MV-4-11 (cell line): Measurements from ENCODE around the gene RAC3.

Experiments used
- DNase-seq: peaks from one replicate; lab custom pipeline; 2025; lab: John Stamatoyannopoulos, UW

RAC3 gene

GRCh38 chr17:82055965-82056728, 24.7 kb downstream of the RAC3 start:
- DNase-seq = no peak

GRCh38 chr17:82056729-82057621, 25.5 kb downstream of the RAC3 start:
- no peak for DNase-seq

- no peak for DNase-seq
Measured at GRCh38 chr17:82058230-82058854, 26.9 kb downstream of the RAC3 start.

- no peak for DNase-seq
Measured at GRCh38 chr17:82058855-82059249, 27.4 kb downstream of the RAC3 start.

- no peak for DNase-seq
Measured at GRCh38 chr17:82059272-82060000, 28.0 kb downstream of the RAC3 start.

- no peak for DNase-seq
Measured at GRCh38 chr17:82060001-82060380, 28.5 kb downstream of the RAC3 start.

GRCh38 chr17:82060614-82061013, 29.1 kb downstream of the RAC3 start:
- DNase-seq = no peak

GRCh38 chr17:82061047-82061925, 29.8 kb downstream of the RAC3 start:
- DNase-seq = no peak

- no peak for DNase-seq
Measured at GRCh38 chr17:82062076-82062983, 30.9 kb downstream of the RAC3 start.

- no peak for DNase-seq
Measured at GRCh38 chr17:82062984-82063368, 31.5 kb downstream of the RAC3 start.

- no peak for DNase-seq
Measured at GRCh38 chr17:82063424-82064415, 32.2 kb downstream of the RAC3 start.

- no peak for DNase-seq
Measured at GRCh38 chr17:82064433-82065192, 33.1 kb downstream of the RAC3 start.

- DNase-seq = no peak
Measured at GRCh38 chr17:82065193-82065637, 33.7 kb downstream of the RAC3 start.

- peak; percentile 21 for DNase-seq
Measured at GRCh38 chr17:82065638-82066303, 34.3 kb downstream of the RAC3 start, which contains the start of gene DUS1L. DUS1L (minus strand) TSS chr17:82065804; CDS start chr17:82065059, 745 bp downstream.

GRCh38 chr17:82070611-82071010, 39.1 kb downstream of the RAC3 start:
- no peak for DNase-seq

- DNase-seq = no peak
Measured at GRCh38 chr17:82072827-82073226, 41.3 kb downstream of the RAC3 start.

- DNase-seq = no peak
Measured at GRCh38 chr17:82073446-82073845, 42.0 kb downstream of the RAC3 start.
